ENCODE measurements around the gene PSMD2. TPM values are rescaled to one million over a fixed set of nuclear protein-coding genes. Genes with fewer than 3 reads are reported as not detected.

The PSMD2 gene
- total RNA-seq, 1 experiment from 2014 or later: 344 TPM

- no peak overlapping the region for H3K9ac ChIP-seq (ENCODE audit: extremely low read depth, insufficient read length, low read length)
- no peaks in the 10 kb centered on the region for H3K79me2 ChIP-seq (ENCODE audit: insufficient read depth, low read length)
- TF ChIP-seq CTCF (conservative IDR thresholded peaks at IDR 0.05): no peak
- H3K79me1 ChIP-seq (ENCODE audit: insufficient read depth, low read depth, low read length, poor library complexity, severe bottlenecking): no peaks in the 10 kb centered on the region
- H3K4me3 Mint-ChIP-seq: peak overlapping the region; percentile 81 to 86
- H3K14ac ChIP-seq (ENCODE audit: insufficient read depth, low read length): no peak overlapping the region
- H3K4me1 ChIP-seq (ENCODE audit: insufficient read depth, low read length): no peaks in the 10 kb centered on the region
- peak overlapping the region; percentile 85 for H3K4me2 ChIP-seq (ENCODE audit: insufficient read depth, insufficient read length, low read length)
- peaks cover 18 to 19% of the 10 kb centered on the region in 2 experiments for H3K4me1 Mint-ChIP-seq
- H3K27me3 Mint-ChIP-seq (ENCODE audit: low read depth): peaks cover 73% of the 10 kb centered on the region
- H2BK5ac ChIP-seq (ENCODE audit: insufficient read length, low read length): no peak overlapping the region
- no peak overlapping the region for H2BK120ac ChIP-seq (ENCODE audit: low read depth, low read length, poor library complexity, severe bottlenecking)
- H3K27ac ChIP-seq (ENCODE audit: insufficient read length, low read depth, low read length): no peak overlapping the region
- H3K56ac ChIP-seq (ENCODE audit: insufficient read length, low read depth, low read length): no peak overlapping the region
- H3K18ac ChIP-seq (ENCODE audit: insufficient read length, low read depth, low read length): no peak overlapping the region
- H2AFZ ChIP-seq (ENCODE audit: low read length): no peak overlapping the region
- no peak overlapping the region for H3T11ph ChIP-seq (ENCODE audit: low read length)
- no peak overlapping the region for H4K5ac ChIP-seq (ENCODE audit: insufficient read length, low read depth, low read length)
- no peak overlapping the region for H4K91ac ChIP-seq (ENCODE audit: insufficient read length, low read depth, low read length)
- H2BK15ac ChIP-seq (ENCODE audit: low read depth, low read length): no peak overlapping the region
- no peaks in the 10 kb centered on the region for H4K20me1 ChIP-seq (ENCODE audit: control insufficient read depth, insufficient read depth, insufficient read length)
- no peak for DNase-seq
- peaks cover 14% of the 10 kb centered on the region; the same call in 1 of the 2 replicates for H3K27me3 ChIP-seq (ENCODE audit: insufficient read depth, low read length)
- H3K4ac ChIP-seq (ENCODE audit: low read depth, low read length): no peak overlapping the region
- H3K9me3 ChIP-seq (ENCODE audit: control insufficient read depth, low read depth, low read length): no peaks in the 10 kb centered on the region
- no peak overlapping the region for H2BK12ac ChIP-seq (ENCODE audit: insufficient read length, low read depth, low read length)
- H3K9me3 Mint-ChIP-seq: no peaks in the 10 kb centered on the region
- no peak overlapping the region for H2BK20ac ChIP-seq (ENCODE audit: low read depth, low read length, poor library complexity, severe bottlenecking)
- H3K23me2 ChIP-seq (ENCODE audit: insufficient read length, low read depth, low read length, poor library complexity, severe bottlenecking): peaks cover 21% of the 10 kb centered on the region
- H3K36me3 Mint-ChIP-seq (ENCODE audit: insufficient read depth in 1 of 3, low read depth in 3 of 3): peaks cover 0 to 8% (median 2%) of the 10 kb centered on the region in 3 experiments; a peak in 3 of 7 replicates
- no CpG with 5 or more reads among the region's 49 CpGs for WGBS (ENCODE audit: extremely low coverage, insufficient read length, low lambda C conversion rate)
- no peak overlapping the region for H3K23ac ChIP-seq (ENCODE audit: insufficient read length, low read depth, low read length)
- no peak overlapping the region for H2AK5ac ChIP-seq (ENCODE audit: insufficient read length, low read length)
- no peak overlapping the region for H4K8ac ChIP-seq (replicated peaks; ENCODE audit: insufficient read length, low read depth, low read length)
- H3K27ac Mint-ChIP-seq: peak overlapping the region in 1 of 3 experiments; percentile 12; a peak in 1 of 7 replicates
Measured at GRCh38 chr3:184260724-184261269, 38.2 kb upstream of the PSMD2 start.
